DMS53 treated with DMSO at 0.1 percent for 48 hours (cell line): ENCODE measurements around the gene STYXL1.
"Not testable (repeated sequence)": the region's sequence is repeated elsewhere in the genome, so short reads cannot be mapped to it uniquely, and the experiment has no call there.

Source experiments
- DNase-seq: peaks from one replicate; lab custom pipeline; 2025; ENCODE audit not compliant: unreplicated experiment; lab: John Stamatoyannopoulos, UW

The STYXL1 gene

DNA sequence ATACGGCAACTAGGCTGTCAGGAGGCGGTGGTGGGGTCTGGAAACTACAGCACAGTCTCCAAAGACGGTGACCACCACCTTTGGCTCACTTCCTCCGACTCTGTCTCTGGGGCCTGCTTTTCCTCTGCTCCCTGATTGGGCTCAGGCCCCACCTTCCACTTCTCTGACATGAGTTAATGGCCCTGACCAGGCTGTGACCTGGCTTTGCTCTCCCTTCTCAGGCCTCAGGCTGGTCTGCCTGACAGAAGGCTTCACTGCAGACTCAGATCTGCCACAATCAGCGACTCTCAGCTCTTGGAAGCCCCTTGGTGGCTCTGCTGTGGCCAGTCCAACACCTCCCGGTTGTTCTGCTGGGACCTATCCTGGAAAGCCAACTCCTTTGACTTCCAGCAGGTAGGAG is 7.7 kb downstream of the STYXL1 start:
- no peak for DNase-seq

DNA sequence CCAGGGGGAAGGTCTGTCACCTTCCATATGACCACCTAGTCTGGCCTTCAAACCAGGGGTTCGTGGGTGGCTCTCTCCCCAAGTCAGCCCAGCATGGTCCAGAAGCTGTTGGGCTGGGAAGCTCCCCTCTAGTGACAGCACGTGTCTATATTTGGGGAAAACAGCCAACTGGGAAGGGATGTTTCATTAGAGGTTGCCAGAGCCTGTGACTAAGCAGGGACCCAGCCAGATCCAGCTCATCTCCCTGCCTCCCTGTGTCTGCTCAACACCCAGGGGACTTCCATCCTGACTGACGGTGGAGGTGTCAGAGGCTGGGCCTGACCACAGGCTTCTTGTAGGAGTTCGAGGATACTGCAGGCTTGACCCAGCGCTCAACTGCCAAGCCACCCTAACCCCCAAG is 10.5 kb downstream of the STYXL1 start:
- DNase-seq, result no peak

DNA sequence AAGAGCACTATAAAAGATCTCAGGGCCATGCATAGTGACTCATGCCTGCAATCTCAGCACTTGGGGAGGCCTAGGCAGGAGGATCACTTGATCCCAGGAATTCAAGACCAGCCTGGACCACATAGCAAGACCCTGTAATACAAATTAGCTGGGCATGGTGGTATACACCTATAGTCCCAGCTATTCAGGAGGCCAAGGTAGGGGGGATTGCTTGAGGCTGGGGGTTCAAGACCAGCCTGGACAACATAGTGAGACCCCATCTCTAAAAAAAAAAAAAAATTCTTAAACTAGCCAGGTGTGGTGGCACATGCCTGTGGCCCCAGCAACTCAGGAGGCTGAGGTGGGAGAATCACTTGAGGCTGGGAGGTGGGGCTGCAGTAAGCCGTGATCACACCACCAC is 15.8 kb downstream of the STYXL1 start:
- DNase-seq, result no peak

DNA sequence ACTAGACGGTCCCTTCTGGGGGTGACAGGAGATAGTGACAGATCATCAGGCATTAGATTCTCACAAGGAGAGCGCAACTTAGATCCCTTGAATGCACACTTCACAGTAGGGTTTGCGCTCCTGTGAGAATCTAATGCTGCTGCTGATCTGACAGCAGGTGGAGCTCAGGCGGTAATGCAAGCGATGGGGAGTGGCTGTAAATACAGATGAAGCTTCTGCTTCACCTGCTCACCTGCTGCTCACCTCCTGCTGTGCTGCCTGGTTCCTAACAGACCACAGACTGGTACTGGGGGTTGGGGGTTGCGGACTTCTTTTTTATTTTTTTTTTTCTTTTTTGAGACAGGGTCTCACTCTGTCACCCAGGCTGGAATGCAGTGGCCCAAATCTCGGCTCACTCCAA is 18.1 kb downstream of the STYXL1 start:
- peak; percentile 31 for DNase-seq

DNA sequence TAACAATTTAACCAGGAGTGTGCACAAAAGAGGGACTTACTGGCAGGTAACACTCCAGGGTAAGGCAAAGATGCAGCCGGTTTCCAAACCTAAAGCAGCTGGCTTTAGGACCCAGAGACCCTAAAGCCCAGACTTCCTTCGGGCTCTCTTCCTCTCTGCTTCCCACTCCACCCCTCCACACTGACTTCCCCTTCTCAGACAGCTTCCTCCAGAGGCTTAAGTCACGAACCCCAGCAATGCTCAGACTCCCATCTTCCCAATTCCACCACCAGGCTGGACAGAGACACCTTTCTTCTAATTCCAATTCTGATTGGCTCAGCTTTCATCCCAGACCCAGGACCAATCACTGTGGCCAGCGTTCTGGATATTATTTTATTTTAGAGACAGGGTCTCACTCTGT is 24.8 kb downstream of the STYXL1 start:
- no peak for DNase-seq

DNA sequence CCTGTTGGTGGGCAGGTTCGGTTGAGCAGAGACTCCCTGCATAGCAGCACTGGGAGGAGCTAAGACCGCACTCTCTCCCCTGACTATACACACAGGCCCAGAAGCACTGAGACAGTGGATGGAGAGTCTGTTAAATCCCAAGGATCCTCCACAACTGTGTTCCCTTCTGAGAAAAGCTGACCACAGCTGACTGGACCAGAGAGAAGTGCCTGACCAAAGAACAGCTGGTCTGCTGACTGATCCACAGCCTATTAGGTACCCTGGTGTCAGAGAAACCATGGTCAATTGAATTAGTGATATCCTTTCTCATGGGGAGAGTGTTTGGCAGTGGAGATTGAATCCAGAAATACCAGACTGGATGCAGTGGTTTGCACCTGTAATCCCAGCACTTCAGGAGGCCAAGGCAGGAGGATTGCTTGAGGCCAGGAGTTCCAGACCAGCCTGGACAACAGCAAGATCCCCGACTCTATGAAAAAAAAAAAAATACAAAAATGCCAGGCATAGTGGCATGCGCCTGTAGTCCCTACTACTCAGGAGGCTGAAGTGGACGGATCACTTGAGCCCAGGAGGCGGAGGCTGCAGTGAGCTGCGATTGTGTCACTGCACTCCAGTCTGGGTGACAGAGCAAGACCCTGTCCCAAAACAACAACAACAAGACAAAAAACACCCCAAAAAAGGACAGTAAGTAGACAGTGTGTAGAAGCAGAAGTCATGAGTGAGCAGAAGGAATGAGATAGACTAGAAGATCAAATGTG is 25.6 kb downstream of the STYXL1 start:
- no peak for DNase-seq

DNA sequence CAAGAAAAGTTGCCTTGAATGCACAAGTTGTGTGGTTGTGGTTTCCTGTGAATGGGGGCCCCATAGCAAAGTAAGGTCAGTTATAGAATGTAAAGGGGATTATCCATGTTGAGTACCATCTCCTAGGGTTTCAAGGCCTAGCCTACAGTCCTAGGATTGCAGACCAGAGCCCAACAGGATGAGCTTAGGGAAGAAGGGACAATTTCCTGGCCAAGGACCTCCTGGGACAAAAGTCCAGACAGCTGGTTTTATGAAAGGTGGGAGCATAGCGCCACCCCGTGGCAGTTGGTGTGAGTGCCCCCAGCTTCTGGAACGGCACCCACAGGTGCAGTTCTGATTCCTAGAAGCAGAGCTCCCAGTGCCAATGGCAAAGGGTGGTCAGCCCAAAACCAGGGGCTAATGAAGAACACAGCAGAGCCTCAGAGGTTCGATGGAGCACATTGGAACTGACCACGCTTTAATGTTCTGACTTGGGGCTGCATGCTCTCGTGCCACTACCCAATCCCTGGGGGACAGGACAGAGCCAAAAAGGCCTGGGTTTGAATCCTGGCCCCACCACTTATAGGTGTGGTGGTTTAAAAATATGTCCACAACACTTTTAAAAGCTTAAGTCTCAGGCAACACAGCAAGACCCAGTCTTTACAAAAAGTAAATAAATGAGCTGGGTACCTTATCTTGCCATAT is 27.6 kb downstream of the STYXL1 start:
- peak; percentile 72 for DNase-seq

DNA sequence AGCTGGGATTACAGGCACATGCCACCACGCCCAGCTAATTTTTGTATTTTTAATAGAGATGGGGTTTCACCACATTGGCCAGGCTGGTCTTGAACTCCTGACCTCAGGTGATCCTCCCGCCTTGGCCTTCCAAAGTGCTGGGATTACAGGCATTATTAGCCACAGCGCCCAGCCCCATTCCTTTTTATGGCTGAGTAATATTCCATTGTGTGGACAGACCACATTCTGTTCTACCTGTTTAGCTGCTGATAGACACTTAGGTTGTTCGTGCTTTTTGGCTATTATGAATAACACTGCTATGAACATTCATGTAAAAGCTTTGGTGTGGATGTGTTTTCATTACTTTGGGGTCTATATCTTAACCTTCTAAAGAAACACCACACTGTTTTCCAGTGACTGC is 29.3 kb downstream of the STYXL1 start:
- DNase-seq, result not testable (repeated sequence)

DNA sequence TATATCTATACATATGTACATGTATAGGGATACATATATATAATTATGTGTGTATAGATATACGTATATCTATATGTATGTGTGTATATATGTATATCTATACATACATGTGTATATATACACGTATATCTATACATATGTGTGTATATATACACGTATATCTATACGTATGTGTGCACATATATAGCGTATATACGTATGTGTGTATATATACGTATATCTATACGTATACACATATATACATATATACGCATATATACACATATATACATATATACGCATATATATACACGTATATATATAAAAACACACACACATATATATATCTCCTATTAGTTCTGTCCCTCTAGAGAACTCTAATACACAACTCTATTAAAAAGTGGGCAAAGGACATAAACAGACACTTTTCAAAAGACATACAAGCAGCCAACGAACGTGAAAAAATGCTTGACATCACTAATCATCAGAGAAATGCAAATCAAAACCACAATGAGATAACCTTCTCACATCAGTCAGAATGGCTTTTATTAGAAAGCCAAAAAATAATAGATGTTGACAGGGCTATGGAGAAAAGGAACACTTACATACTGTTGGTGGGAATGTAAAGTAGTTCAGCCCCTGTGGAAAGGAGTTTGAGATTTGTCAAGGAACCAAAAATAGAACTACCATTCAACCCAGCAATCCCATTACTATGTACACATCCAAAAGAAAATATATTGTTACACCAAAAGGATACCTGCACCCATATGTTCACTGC is 31.4 kb downstream of the STYXL1 start:
- DNase-seq, result no peak

DNA sequence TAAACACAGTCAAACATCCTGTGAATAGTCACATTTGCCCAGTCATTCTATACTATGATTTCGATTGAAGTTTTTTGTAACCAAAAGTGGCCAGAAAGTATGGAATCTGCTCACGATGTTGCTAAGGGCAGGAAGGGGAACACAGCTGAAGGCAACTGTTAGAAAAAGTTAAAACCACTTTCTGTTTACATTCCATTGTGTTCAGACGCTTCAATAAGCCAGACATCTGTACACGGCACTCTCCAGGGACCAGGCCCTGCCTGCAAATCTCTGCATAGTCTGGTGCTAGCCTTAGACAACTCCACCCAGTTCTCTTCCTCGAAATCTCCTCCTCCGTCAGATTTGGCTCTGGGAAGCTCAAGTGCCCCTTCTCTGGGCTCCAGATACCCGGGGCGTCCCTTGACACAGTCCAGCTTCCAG is 36.3 kb downstream of the STYXL1 start:
- no peak for DNase-seq

DNA sequence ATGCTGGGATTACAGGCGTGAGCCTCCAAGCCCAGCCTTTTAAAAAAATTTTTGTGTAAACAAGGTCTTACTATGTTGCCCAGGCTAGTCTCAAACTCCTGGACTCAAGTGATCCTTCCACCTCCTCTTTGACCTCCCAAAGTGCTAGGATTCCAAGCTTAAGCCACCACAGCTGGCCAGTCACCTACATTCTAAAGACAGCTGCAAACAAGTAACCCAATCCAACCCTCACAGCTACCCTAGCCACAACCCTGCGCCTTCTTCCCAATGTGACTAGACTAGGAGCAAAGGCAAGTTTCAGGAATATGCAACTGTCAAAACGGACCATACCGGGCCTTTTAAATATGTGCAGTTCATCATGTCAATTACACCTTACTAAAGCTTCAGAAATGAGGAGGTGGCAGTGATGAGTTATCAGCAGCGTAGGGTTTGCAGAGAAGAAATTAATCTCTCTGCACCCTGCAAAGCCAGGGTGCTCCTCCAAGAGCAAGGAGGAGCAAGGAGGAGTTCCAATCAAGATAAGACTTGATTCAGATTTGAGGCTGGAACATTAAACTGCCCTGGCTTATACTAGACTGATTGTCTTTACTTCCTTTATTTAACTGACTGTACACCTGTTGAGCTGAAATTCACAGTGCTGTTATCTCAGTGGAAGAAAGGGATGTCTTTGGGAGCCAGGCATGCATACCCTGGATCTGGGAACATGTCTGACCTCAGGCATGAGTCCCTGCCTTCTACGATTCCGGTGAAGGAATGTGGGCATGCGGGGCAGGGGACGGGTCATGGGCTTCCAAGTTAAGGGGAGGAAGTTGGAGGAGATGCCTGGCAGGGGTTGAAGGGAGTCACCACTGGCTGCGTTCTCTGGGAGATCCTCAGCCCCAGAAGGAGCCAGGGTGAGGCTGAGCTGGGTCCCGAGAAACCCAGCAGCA is 37.9 kb downstream of the STYXL1 start:
- DNase-seq, result no peak

DNA sequence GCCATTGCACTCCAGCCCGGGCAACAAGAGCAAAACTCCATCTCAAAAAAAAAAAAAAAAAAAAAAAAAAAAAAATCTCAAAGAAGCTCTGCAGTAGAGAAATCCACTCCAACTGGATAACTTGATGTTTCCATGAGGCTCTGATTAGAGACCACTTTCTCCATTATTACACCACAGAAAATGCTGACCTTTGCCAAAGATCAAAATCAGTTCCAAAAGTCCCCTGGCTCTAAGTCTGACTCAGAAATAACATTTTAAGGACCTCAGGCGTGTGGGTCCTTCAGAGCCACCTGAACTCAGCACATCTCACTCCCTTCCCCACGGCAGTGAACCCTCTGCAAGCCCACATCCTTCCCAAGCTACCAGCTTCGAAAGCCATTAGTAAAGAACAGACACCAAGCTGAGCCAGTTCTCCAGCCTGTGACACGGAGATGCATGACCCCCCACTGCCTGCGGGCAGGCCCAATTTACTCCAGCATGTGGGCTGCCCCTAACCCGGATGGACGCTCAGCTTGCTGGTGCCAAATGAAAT is 39.6 kb downstream of the STYXL1 start:
- DNase-seq, result no peak

DNA sequence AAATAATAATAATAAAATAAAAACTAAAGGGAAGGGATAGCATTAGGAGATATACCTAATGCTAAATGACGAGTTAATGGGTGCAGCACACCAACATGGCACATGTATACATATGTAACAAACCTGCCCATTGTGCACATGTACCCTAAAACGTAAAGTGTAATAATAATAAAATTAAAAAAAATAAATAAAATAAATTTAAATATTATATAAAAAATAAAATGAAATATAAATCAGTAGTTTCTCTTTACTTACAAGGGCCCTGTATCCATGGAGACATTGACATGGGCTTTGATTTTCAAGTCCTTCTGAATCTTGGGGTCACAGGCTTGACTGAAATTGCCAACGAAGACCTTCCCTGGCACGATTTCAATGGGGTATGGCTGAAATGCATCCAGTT is 42.8 kb downstream of the STYXL1 start:
- DNase-seq, result not testable (repeated sequence)

DNA sequence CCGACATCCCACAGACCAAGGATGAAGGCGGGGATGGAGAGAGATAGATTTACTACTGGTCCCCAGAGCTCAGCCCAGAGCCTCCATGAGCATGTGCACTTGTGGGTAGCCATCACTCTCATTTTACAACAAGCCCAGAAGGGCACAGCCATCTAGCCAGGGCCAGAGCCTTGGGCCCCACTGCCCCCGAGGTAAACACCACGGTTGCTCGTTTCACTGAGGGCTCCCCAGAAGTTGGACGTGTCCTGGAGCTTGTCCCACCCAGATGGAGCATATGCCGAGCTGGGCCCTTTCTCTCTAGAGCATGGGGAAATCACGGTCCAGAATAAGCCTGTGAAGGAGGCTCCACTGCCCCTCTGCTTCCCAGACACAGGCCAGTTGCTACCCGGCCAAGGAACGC is 44.4 kb downstream of the STYXL1 start:
- DNase-seq, result no peak

DNA sequence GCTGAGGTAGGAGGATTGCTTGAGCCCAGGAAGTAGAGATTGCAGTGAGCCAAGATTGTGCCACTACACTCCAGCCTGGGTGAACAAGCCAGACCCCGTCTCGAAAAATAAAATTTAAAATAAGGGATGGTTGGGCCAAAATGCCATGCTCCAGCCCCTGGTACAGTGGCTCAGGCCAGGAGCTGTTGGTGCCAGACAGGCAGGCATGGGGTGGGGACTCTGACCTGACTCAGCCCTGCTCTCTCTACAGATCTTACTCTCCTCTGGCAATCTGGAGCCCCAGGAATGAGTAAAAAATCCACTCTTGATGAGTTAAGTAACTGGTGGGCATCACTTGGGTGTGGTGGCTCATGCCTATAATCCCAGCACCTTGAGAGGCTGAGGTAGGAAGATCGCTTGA is 45.0 kb downstream of the STYXL1 start:
- DNase-seq, result no peak

DNA sequence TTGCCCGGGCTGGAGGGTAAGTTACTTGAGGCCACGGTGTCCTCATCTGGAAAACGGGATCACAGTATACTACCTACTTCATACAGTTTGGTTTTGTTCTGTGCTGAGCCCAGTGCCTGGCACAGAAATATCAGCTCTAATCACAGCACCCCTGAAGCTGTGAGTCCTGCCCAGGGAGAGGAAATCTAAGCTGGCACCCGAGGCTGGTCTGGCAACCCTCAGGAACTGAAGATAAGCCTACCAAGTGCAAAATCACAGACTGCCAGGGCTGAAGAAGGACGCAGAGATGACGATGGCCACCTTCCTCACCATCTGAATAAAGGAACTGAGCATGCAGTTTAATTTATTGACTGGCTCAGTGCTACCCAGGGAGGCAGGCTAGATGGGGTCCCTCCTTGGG is 45.7 kb downstream of the STYXL1 start:
- no peak for DNase-seq

DNA sequence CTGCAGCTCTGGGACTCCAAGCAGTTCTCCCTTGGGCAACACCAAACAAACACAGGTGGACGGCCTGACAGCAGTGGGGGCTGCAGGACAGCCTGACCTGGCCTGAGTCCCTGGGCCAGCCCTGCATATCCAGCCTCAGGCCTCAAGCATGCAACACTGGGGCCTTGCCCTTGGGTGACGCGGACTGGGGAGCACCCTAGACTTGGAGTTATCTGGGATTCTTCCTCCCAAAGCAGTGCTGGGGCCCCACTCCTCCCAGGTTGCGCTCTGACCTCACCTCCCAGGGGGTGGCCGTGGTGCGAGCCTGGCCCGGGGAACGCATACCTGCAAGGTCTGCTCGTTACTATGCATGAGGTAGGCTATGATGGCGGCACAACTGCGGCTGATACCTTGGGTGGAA is 47.2 kb downstream of the STYXL1 start:
- no peak for DNase-seq

DNA sequence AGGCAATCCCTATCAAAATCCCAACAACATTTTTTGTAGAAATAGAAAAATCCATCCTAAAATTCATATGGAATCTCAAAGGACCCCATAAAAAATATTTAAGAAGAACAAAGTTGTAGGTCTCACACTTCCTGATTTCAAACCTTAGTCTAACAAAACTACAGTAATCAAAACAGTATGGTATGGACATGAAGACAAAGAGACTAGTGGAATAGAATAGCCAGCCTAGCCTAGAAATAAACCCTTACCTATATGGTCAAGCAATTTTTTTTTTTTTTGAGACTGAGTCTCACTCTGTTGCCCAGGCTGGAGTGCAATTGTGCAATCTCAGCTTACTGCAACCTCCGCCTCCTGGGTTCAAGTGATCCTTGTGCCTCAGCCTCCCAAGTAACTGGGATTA is 49.8 kb downstream of the STYXL1 start:
- DNase-seq, result no peak

DNA sequence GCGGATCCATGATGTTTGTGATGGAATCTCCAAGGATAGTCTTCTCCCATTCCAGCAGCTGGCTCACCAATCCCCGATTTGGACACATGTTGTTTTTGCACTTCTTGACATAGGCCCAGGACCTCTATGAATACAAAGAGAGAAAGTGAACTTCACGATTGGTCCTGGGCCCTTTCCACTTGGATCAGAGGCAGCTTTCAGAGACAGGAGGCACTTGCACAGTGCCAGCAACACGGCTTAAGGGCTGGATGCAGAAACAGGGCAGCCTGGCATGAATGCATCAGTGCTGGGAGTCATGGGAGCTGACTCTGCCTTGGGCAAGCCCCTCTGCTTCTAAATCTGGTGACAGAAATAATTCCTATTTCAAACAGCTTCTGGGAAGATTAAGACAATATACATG is 51.3 kb downstream of the STYXL1 start:
- DNase-seq, result no peak

DNA sequence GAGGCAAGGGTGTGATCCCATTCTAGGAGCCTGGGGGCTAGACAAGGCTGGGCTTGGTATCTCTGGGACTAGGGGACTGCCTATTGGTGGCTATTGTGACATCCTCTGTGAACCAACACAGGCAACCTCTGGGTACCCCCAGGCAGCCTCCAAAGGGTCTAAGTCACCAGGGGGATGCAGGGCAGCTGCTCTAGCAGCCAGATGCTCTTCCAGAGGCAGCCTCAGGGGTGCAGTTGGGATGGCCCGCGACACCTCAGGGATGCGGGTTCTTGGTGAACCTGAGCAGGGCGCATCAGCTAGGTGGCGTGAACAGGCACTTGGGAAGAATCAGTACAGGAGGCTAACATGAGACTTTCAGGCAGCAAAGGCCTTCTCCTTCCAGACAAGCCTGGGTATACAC is 51.8 kb downstream of the STYXL1 start:
- DNase-seq, result no peak

DNA sequence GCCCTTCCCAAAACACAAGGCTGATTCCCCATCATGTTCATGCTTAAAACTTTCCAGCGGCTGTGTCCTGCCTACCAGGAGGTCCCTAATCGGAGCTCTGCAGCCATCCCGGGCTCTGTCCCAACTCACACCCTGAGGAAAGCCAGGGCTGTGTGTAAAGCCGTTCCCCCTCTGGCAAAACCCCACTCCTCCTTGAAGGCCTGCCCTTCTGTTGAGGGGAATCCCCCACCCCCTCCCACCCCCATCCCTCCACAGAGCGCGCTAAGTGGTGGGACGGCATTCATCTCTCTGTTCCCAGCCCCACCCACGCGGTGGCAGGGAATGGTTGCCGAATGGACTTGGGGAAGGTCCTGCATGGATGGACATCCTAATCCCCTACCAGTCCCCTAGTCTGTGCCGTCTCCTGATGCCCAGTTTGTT is 52.7 kb downstream of the STYXL1 start:
- no peak for DNase-seq
